Suprapubic skin (tissue), 4 donors: ENCODE data around the gene EXOC3L4. TPM values are rescaled to one million over a fixed set of nuclear protein-coding genes. Genes with fewer than 3 reads are reported as not detected.

Experiments used
- DNase-seq, 2 donors: peaks; one replicate each; pipeline ENCODE4 v3.0.0-alpha.2; 2019; ENCODE audit warnings: low spot score in 2 of 2
- H3K27ac ChIP-seq: fragments of 200-600 bp; sonication (generic); one replicate; pipeline ENCODE4 v1.5.1; 2019
- H3K27me3 ChIP-seq: fragments of 200-600 bp; sonication (generic); one replicate; pipeline ENCODE4 v1.5.1; 2019
- H3K36me3 ChIP-seq: fragments of 200-600 bp; sonication (generic); one replicate; pipeline ENCODE4 v1.5.1; 2019
- H3K4me1 ChIP-seq: fragments of 200-600 bp; sonication (generic); one replicate; pipeline ENCODE4 v1.5.1; 2019
- H3K4me3 ChIP-seq: fragments of 200-600 bp; sonication (generic); one replicate; pipeline ENCODE4 v1.5.1; 2019; ENCODE audit warnings: mild to moderate bottlenecking
- H3K9me3 ChIP-seq: fragments of 200-600 bp; sonication (generic); one replicate; pipeline ENCODE4 v1.5.1; 2019
- CTCF ChIP-seq, 2 donors: fragments of 200-600 bp in 1 of 2; fragments of 450-650 bp in 1 of 2; sonication (generic) in 1 of 2; IDR thresholded peaks; one replicate each; pipeline ENCODE4 v1.5.1; 2016 to 2019; ENCODE audit warnings: antibody characterized with exemption in 2 of 2, mild to moderate bottlenecking in 1 of 2, moderate library complexity in 1 of 2
- EP300 ChIP-seq: sonication (generic); formaldehyde crosslinking; IDR thresholded peaks from one replicate; pipeline ENCODE4 v1.6.1; 2017; ENCODE audit warnings: antibody characterized with exemption
- POLR2A ChIP-seq, 2 donors: fragments of 450-650 bp; IDR thresholded peaks; one replicate each; pipeline ENCODE4 v1.6.1; 2017; ENCODE audit warnings: antibody characterized with exemption in 2 of 2, mild to moderate bottlenecking in 2 of 2, moderate library complexity in 2 of 2
- POLR2AphosphoS5 ChIP-seq, 3 donors: sonication (generic); formaldehyde crosslinking; IDR thresholded peaks; one replicate each; pipeline ENCODE4 v1.6.1; 2017; ENCODE audit warnings: antibody characterized with exemption in 3 of 3
- WGBS: methylation state at CpG from one replicate; pipeline ENCODE4 v1.1.5; 2018; 5-methylcytosine and 5-hydroxymethylcytosine counted together
- total RNA-seq, 4 donors: library from RNA; depleted of rRNA; stranded (reverse); fragments of >200 nt; gene quantifications; one replicate each; pipeline ENCODE4 v1.1.0, GENCODE V29; 2016

The EXOC3L4 gene
- total RNA-seq, 4 donors from 2014 or later = 1.5 TPM; not detected in 3

GRCh38 chr14:103157969-103158368 is 63.4 kb downstream of the EXOC3L4 start:
- Histone ChIP-seq H3K4me3 (no peak overlapping the region), H3K9me3 (no peaks in the 10 kb centered on the region), H3K27ac (no peak overlapping the region), H3K27me3 (no peaks in the 10 kb centered on the region), H3K4me1 (peaks cover 27% of the 10 kb centered on the region), H3K36me3 (no peaks in the 10 kb centered on the region)
- TF ChIP-seq POLR2AphosphoS5 (IDR thresholded peaks at IDR 0.05) = no peak
- no peak for TF ChIP-seq POLR2A (IDR thresholded peaks at IDR 0.05)
- no peak for TF ChIP-seq EP300
- TF ChIP-seq CTCF (IDR thresholded peaks at IDR 0.05) = no peak
- no peak for DNase-seq
- 82% methylated on average over 19 of the region's 19 CpGs for WGBS

GRCh38 chr14:103158688-103159087 is 64.2 kb downstream of the EXOC3L4 start:
- TF ChIP-seq CTCF (IDR thresholded peaks at IDR 0.05) (no peak), POLR2AphosphoS5 (IDR thresholded peaks at IDR 0.05) (no peak), EP300 (no peak), POLR2A (IDR thresholded peaks at IDR 0.05) (no peak)
- no peaks in the 10 kb centered on the region for H3K9me3 ChIP-seq
- H3K4me1 ChIP-seq = peaks cover 27% of the 10 kb centered on the region
- H3K36me3 ChIP-seq = no peaks in the 10 kb centered on the region
- no peak overlapping the region for H3K27ac ChIP-seq
- no peak overlapping the region for H3K4me3 ChIP-seq
- DNase-seq = no peak
- no peaks in the 10 kb centered on the region for H3K27me3 ChIP-seq
- 29% methylated on average over 1 of the region's 1 CpG for WGBS

Other genes starting within 250 kb of the EXOC3L4 start
- 10 to 100 TPM; 10.6 to 11.8 (median 11.1) TPM for gene AMN, start 172.1 kb upstream of the EXOC3L4 start, total RNA-seq
- 100 to 1,000 TPM; 105 to 178 (median 107) TPM for gene CDC42BPB, start 37.2 kb upstream of the EXOC3L4 start, total RNA-seq
- not detected for gene LBHD2, start 10.5 kb upstream of the EXOC3L4 start, total RNA-seq
- 10 to 100 TPM; 11.9 to 23.3 (median 16.4) TPM for gene TNFAIP2, start 28.7 kb downstream of the EXOC3L4 start, total RNA-seq
- 100 to 1,000 TPM; 167 to 241 (median 194) TPM for gene EIF5, start 239.5 kb downstream of the EXOC3L4 start, total RNA-seq